Measurements from ENCODE around the gene TIAM2. TPM values are rescaled to one million over a fixed set of nuclear protein-coding genes. Genes with fewer than 3 reads are reported as not detected.
"Not testable (repeated sequence)": the region's sequence is repeated elsewhere in the genome, so short reads cannot be mapped to it uniquely, and the experiment has no call there.

The TIAM2 gene
- total and polyA plus RNA-seq, 8 donors = 2.0 to 9.2 (median 3.4) TPM

- ATAC-seq (no peak), DNase-seq (no peak), FAIRE-seq (no peak)
- H3K9me3 ChIP-seq = no peaks in the 10 kb centered on the region
- TF ChIP-seq, protein P1, sequence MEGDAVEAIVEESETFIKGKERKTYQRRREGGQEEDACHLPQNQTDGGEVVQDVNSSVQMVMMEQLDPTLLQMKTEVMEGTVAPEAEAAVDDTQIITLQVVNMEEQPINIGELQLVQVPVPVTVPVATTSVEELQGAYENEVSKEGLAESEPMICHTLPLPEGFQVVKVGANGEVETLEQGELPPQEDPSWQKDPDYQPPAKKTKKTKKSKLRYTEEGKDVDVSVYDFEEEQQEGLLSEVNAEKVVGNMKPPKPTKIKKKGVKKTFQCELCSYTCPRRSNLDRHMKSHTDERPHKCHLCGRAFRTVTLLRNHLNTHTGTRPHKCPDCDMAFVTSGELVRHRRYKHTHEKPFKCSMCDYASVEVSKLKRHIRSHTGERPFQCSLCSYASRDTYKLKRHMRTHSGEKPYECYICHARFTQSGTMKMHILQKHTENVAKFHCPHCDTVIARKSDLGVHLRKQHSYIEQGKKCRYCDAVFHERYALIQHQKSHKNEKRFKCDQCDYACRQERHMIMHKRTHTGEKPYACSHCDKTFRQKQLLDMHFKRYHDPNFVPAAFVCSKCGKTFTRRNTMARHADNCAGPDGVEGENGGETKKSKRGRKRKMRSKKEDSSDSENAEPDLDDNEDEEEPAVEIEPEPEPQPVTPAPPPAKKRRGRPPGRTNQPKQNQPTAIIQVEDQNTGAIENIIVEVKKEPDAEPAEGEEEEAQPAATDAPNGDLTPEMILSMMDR (IDR thresholded peaks at IDR 0.05) = no peak
- H3K4me1 ChIP-seq = no peaks in the 10 kb centered on the region
- H3K36me3 ChIP-seq = no peaks in the 10 kb centered on the region
- intact Hi-C loops (cut with DNase I) = no loop called here
- no peak overlapping the region for H3K27ac ChIP-seq
- H3K27me3 ChIP-seq = no peaks in the 10 kb centered on the region
- no peak overlapping the region for H3K4me3 ChIP-seq
- WGBS, 2 donors = 81 to 84% methylated on average over 4 of the region's 4 CpGs
Observed at GRCh38 chr6:155227046-155227445, 231.9 kb downstream of the TIAM2 start.

DNA sequence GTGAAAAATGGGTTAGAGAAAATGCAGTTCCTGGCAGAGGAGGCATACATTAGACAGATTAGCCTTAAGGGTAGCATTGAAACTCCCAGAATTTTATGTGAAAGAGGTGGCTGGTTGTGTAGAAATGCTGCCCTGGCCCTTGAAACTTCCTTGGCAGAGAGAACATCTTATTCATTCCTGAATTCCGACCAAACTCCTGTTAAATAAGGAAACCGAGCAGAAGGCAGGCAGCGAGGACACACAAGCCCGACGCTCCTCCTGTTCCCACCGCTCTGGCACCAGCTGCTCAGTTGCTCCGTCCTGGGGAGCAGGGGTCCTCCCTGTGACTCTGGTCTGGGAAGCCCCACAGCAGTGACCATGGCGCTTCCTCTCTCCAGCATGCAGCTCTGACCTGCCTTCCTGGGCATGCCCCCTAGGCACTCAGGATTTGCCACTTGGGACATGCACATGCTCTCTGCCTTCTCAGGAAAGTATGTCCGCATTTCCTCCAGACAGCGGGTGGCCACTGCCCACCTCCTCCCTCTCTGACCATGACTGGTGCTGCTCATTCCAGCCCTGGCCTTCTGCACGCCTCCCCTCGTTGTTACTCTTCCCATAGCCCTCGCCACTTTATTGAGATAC, 233.5 kb downstream of the TIAM2 start:
- Histone ChIP-seq H3K27me3 (no peaks in the 10 kb centered on the region), H3K4me3 (no peak overlapping the region), H3K4me1 (no peaks in the 10 kb centered on the region), H3K9me3 (no peaks in the 10 kb centered on the region), H3K27ac (no peak overlapping the region), H3K36me3 (no peaks in the 10 kb centered on the region)
- intact Hi-C loops (cut with DNase I) = no loop called here
- peak in 1 of 4 donors; percentile 24 for ATAC-seq
- no peak for FAIRE-seq
- TF ChIP-seq, protein P1 (IDR thresholded peaks at IDR 0.05) = no peak
- 74 to 82% methylated on average over 13 of the region's 13 CpGs for WGBS, 2 donors
- no peak for DNase-seq

- WGBS, 2 donors = 82% methylated on average over 4 of the region's 4 CpGs
- FAIRE-seq; H3K9me3 ChIP-seq; H3K36me3 ChIP-seq; H3K4me3 ChIP-seq; H3K27ac ChIP-seq; H3K4me1 ChIP-seq; DNase-seq; intact Hi-C loops (cut with DNase I); H3K27me3 ChIP-seq; ATAC-seq: not testable (repeated sequence)
Observed at GRCh38 chr6:155230975-155231374, 235.9 kb downstream of the TIAM2 start.

DNA sequence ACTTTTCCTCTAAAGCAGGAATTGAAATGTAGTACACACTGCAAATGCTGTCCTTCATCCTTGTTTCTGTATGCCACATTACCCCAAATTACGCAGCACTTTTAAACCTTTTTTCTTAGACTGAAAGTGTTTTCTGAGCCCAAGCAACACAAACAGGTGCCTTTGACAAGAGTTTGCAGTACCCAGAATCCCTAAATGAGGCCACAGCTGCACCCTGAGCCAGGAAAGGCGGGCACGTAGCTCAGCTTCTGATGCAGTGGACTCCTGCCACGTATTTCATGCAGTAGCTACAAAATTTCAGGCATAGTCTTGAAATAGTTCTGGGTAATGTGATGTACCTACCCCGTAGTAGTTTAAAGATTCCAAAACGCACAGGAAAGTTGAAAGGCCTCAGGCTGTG, 237.7 kb downstream of the TIAM2 start:
- no peak overlapping the region for H3K4me3 ChIP-seq
- no peaks in the 10 kb centered on the region for H3K4me1 ChIP-seq
- DNase-seq = no peak
- FAIRE-seq = no peak
- ATAC-seq = no peak
- H3K36me3 ChIP-seq = no peaks in the 10 kb centered on the region
- intact Hi-C loops (cut with DNase I) = no loop called here
- no peaks in the 10 kb centered on the region for H3K9me3 ChIP-seq
- H3K27me3 ChIP-seq = no peaks in the 10 kb centered on the region
- H3K27ac ChIP-seq = no peak overlapping the region
- 86 to 96% methylated on average over 6 of the region's 6 CpGs for WGBS, 2 donors
- TF ChIP-seq, protein P1 (IDR thresholded peaks at IDR 0.05) = no peak

GRCh38 chr6:155234167-155234566, 239.1 kb downstream of the TIAM2 start:
- Histone ChIP-seq H3K36me3 (no peaks in the 10 kb centered on the region), H3K27me3 (no peaks in the 10 kb centered on the region), H3K9me3 (no peaks in the 10 kb centered on the region), H3K4me1 (no peaks in the 10 kb centered on the region), H3K27ac (no peak overlapping the region), H3K4me3 (no peak overlapping the region)
- DNase-seq (no peak), FAIRE-seq (no peak), ATAC-seq (no peak)
- TF ChIP-seq, protein P1 (IDR thresholded peaks at IDR 0.05) = no peak
- 74 to 79% methylated on average over 4 of the region's 4 CpGs for WGBS, 2 donors
- intact Hi-C loops (cut with DNase I) = no loop called here

All from pancreas (tissue), 10 donors.